Embryonic facial prominence (tissue), 1 donor: ENCODE results near the gene CNDP2.

ENCODE experiments used
- DNase-seq: peaks from one replicate; pipeline ENCODE4 v3.0.0-alpha.2; 2016; ENCODE audit errors: extremely low spot score

CNDP2 gene

DNA sequence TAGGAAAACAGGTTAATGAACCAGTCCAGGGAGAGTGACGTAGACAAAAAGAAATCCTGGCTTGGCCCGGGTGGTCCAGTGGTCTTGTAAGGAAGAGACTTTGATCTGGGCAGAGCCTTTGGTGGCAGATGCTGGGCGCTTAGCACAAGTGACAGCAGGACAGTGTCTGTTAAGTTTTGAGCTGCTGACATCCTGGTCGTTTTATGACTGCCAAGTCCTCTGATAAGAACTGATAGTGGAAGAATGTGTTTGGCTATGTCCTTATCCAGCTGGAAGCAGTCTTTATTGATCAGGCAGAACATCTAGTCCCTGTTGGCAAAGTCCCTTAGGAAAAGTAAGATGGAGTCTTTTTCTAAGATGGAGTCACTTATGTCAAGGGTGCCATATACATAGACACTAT lies 74.1 kb downstream of the CNDP2 start:
- DNase-seq: no peak

DNA sequence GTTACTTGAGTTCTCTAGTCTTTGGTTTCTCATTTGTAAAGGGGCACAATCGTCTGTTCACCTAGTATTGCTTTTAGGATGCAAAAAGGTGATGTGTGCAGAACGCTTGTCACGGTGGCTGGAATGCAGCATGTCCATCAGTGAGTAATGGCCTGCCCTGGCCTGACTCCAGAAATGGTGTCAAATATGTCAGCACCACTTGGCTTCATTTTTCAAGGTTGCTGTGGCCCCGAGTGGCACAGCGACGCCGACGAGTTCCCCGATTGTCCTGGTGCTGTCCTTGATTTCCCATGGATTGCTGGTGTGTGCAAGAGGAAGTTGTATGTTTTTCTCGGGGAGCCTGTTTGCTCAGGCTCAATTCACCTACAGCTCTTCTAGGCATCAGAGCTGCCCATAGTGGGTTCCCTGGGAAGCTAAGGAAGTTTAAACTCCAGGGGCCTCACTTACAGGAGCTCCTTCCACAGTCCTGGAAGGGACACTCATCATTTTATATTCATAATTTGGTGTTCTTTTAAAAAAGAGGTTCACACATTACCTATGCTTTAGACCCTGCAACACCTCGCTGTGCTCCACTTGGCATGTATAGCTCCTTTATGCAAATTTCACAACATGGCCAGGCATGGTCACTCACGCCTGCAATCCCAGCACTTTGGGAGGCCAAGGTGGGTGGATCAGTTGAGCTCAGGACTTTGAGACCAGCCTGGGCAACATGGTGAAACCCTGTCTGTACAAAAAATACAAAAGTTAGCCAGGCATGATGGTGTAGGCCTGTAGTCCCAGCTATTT lies 75.9 kb downstream of the CNDP2 start:
- no peak for DNase-seq

DNA sequence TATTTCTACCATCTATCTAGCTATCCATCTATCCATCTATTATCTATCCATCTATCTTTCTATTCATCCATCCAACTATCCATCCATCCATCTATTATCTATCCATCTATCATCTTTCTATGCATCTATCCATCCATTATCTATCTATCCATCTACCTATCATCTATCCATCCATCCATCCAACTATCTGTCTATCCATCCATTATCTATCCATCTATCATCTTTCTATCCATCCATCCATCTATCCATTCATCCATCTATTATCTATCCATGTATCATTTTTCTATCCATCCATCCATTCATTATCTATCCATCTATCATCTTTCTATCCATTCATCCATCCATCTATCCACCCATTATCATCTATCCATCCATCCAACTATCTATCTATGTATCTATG lies 76.9 kb downstream of the CNDP2 start:
- DNase-seq: no peak
